Activated CD8-positive, alpha-beta memory T cell treated with anti-CD3 and anti-CD28 coated beads for 36 hours (primary cell): ENCODE measurements around the gene PDIA5. TPM values are rescaled to one million over a fixed set of nuclear protein-coding genes. Genes with fewer than 3 reads are reported as not detected.

Experiments
- CTCF ChIA-PET: fragments of 350-600 bp; sonication (Branson Sonifier 250); formaldehyde crosslinking; loops from one replicate; lab custom pipeline; 2021; ENCODE audit warnings: antibody characterized with exemption; lab: Charles Lee
- POLR2A ChIA-PET: fragments of 350-600 bp; sonication (Branson Sonifier 250); formaldehyde crosslinking; loops from one replicate; lab custom pipeline; 2021; ENCODE audit warnings: antibody characterized with exemption; lab: Charles Lee
- total RNA-seq, 2 experiments: library from RNA; stranded (reverse); gene quantifications; one replicate each; pipeline ENCODE4 v1.2.3, GENCODE V29; 2021

PDIA5 gene
- total RNA-seq, 2 experiments from 2014 or later: 19.7 to 23.8 TPM

DNA sequence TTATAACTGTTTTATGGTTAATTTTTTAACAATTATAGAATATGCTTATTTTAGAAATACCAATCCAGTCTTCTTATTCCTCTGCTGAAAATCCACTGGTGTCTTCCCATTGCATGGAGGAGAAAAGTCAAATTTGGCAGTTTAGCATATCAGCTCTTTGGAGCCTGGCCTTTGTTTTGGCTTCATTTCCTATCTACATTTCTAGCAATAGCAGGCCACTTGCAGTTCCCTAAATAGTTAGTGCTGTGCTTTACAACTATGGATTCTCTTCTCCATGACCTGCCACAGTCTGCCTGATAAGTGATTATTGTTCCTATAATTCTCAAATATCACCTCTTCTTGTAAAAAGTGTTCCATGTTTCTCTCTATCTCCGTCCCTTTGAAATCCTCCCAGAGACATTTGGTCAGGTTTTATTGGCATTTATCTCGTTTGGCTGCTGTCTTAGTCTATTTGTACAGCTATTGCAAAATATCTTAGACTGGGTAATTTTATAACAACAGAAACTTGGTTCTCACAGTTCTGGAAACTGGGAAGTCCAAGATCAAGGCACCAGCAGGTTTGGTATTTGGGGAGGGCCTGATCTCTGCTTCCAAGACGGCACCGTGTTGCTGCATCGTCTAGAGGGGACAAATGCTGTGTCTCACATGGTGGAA is 126.8 kb downstream of the PDIA5 start:
- ChIA-PET CTCF (no interaction called here), POLR2A (no interaction called here)

DNA sequence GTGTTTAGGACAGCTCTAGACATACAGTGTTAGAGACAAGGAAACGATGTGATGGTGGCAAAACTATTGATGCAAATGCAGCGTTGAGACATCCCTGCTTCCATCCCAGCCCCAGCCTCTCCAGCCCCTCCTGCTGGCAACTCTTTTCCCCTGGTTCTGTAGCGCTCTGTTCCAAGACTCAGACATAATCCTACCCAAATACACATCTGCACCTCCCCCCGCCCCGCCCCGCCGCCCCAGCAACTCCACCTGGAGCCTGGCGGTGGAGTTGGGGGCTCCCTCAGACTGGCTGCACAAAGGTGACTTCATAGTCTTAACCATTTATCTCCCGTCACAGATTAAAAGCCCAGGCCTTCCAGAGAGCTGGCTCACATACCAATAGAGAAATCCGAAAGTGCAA is 127.7 kb downstream of the PDIA5 start:
- CTCF ChIA-PET: no interaction called here
- POLR2A ChIA-PET: no interaction called here

DNA sequence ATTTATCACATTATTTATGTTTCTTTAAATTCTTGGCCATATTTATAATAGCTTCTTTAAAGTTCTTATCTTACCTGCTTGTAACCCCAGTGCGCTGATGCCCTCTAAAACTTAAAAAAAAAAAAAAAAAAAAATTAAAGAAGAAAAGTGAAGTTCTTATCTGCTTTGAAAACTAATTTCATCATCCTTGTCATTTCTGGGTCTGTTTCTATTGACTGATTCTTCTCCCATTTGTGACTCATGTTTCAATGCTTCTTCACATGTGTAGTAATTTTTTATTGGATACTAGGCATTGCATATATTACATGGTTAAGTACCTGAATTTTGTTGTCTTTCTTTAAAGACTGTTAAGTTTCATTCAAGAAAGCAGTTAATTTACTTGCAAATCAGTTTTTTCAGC is 131.5 kb downstream of the PDIA5 start:
- ChIA-PET POLR2A (no interaction called here), CTCF (interaction anchor here (0.6 kb wide), 1 partner anchor 453 kb away, joined by 3 read pairs; no protein-coding TSS in a partner anchor)

DNA sequence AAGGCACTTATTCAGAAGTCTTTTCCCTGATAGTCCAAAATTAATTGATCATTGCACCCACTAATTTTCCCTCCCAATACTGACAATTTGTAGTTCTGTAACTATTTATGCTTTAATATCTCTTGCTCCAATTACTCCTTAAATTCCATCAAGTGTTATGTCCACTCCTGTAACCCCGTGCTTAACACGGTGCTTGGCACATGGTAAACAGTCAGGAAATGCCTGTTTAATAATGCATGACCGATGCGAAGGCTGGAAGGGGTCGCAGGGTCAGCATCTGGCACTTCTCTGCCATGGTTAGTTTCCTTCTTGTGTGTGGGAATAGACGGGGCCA is 134.4 kb downstream of the PDIA5 start:
- CTCF ChIA-PET: no interaction called here

DNA sequence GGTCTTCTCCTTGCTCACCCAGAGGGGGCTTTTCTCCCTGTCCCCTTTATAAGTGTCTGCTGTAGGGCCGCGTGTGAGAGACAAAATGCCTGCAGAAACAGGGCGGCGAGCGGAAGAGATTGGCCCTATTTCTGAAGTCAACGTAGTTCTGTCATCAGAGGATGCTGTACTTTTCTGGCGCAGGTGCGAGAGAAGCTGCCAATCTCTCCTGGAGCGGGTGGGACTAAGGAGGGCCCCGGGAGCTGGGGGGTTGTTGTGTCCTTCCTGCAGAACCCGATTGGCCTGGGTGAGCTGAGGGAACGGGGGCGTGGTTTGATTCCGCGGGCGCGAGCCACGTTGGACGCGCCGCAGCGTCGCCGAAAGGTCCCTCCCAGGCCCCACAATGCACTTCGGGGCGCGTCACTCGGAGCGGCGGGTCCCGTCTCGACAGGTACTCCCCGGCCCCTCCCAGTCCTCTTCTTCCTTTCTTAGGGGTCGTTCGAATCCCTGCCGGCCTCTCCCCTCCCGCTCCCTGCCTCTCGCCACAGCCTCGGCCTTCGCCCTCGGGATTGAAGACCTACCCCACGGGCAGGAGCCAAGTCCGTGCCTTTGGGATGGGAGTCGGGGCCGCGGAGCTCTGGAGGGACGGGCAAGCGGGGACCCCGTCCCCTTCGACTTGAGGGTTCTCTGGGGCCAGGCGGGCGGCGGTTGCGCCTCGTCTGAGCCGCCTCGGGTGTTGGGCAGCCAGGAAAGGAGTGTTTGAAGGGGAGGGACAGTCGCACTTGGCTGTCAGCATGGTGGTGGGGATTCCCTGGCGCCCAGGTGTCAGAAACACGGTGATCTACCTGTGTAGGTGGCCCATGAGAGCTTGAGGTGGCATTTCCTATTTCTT is 135.0 kb downstream of the PDIA5 start, which contains the start of gene SEC22A:
Gene SEC22A (plus strand): TSS at position 387 of the 871 bp plus-strand sequence. CDS start 7,275 bp downstream, outside the sequence.
- ChIA-PET POLR2A (interaction anchor here (0.5 to 1.3 kb wide), 4 partner anchors 134 to 428 kb away, joined by 3 to 10 read pairs (median 4); partner anchors contain the start of gene ADCY5), CTCF (no interaction called here)

More for the DNA sequence above, 134.4 kb downstream of the PDIA5 start:
- POLR2A ChIA-PET: interaction anchor here (0.7 to 1.3 kb wide), 3 partner anchors 134 to 385 kb away, joined by 3 to 5 read pairs (median 3); partner anchors contain the start of gene ADCY5

DNA sequence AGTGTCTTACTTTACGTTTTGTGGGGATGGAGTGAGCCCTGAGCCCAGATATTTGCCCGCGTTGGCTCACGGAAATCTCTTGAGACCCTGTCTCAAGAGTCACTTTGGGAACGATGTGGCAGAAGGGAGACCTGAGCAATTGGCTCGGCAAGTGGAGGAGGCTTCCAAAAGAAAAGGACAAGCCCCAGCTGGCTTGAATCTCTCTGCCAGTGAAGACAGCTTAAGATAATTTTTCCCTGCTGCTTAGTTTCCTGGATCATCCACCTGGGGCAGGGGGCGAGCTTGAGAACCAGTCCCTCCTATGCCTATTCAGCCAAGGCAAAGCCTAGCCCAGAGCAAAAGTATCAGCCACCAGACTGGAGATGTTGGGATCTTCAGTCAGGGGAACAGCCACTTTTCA is 135.6 kb downstream of the PDIA5 start:
- ChIA-PET POLR2A (interaction anchor here (1.3 kb wide), 1 partner anchor 135 kb away, joined by 5 read pairs; no protein-coding TSS in a partner anchor), CTCF (no interaction called here)

Other genes starting within 250 kb of the PDIA5 start
- not detected for gene SEMA5B, start 39.3 kb upstream of the PDIA5 start, total RNA-seq
- 10 to 100 TPM; 19.1 to 21.6 TPM for gene SEC22A, start 134.9 kb downstream of the PDIA5 start, total RNA-seq